ENCODE measurements around the gene ARHGAP42.

ARHGAP42 gene

DNA sequence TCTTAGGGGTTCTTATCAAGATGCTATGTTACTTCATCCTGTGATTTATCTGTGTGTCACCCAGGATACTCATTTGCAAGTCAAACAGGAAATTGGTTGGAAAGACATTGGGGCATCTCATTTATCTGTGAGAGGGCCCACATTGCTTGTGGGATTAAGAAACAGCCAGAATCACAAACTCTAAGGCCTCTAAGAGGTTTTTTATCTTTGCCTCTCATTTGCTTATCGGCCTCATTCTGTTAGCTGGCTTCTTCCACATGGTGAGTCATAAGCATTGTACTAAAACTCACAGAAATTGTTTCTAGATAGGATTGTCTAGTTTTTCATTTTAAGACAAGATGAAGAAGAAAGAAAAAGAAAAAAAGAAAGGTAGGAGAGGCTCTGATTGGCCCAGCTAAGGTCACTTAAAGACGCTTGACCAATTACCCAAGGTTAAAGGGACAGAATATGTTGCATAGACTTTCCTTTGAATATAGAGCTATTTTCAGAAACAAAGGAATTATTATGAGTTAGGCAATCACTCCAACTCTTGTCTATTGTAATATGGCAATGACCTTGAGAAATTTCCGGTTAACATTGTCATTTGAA, 121.9 kb downstream of the ARHGAP42 start:
- DNase-seq, result no peak

GRCh38 chr11:100810146-100810545, 123.1 kb downstream of the ARHGAP42 start:
- no peak for DNase-seq

DNA sequence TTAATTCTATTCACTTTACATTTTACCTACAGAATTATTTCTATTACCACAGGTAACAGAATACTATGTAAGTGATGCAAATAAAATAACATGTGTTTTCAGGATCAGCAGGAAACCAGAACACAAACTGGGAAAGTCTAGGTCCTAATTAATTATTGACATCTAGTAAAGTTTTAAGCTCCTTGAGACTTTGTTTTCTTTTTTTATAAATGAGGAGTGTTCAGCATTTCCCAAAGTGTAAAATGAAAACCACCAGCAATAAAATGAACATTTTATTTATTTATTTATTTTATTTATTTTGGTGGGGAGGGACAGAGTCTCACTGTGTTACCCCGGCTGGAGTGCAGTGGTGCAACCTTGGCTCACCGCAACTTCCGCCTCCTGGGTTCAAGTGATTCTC, 123.6 kb downstream of the ARHGAP42 start:
- DNase-seq, result no peak

DNA sequence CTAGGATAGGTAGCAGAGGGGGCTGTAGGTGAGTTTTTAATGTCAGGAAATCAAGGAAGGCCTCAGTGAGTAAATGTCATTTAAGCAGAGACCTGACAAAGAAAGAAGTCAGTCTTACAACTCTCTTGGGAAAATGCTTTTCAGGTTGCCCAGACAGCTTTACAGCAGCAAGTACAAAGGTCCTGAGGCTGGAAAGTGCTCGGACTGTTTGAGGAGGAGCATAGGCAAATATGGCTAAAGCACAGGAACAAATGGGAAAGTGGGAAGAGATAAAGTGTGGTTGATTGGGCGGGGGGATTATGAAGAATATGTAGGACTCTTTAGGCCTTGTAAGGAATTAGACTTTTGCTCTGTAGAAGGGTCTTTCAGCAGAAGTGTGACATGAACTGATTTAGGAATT, 125.4 kb downstream of the ARHGAP42 start:
- no peak for DNase-seq

DNA sequence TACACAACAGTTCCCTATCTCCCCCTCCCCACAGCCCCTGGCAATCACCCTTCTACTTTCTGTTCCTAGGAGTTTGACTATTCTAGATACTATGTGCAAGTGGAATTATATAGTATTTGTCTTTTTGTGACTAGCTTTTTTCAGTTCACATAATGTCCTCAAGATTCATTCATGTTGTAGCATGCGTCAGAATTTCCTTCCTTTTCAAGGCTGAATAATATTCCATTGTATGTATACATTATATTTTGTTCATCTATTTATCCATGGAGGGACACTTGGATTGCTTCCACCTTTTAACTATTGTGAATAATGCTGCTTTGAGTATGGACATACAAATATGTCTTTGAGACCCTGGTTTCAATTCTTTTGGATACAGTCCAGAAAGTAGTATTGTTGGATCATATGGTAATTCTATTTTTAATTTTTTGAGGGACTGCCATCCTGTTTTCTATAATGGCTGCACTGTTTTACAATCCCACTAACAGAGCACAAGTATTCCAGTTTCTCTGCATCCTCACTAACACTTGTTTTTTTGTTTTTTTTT, 128.8 kb downstream of the ARHGAP42 start:
- no peak for DNase-seq

DNA sequence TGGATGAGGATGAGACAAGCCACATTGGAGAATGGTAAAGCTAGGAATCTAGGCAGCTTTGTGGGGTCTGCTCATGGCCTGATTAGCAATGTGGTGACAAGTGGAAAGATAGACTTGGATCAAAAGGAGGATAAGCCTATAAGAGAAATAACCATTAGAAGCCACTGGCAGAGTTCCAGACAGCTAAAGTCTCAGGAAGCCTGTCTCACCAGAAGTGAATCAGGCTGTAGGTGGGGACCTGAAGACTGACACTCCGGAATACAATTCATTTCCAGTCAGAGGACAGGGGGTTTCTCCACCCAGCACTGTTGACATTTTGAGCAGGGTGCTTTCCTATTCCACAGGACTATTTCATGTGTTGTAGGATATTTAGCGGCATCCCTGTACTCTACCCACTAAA, 129.7 kb downstream of the ARHGAP42 start:
- no peak for DNase-seq

DNA sequence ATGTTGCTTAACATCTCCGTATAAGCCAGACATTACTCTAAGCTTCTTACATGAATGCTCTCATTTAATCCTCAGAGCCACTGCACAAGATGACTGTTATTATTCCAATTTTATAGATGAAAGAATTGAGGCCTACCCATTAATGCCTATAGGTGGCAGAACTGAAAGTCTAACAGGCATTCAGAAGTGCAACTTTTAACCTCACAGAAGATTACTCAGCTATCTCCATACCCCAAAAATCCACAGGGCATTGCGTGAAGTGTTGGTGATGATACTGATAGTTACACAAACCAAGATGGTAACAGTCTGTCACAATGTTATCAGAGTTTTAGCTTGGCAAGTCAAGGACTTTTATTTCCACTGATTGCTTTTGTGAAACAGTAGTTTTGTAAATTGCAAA, 130.5 kb downstream of the ARHGAP42 start:
- no peak for DNase-seq

DNA sequence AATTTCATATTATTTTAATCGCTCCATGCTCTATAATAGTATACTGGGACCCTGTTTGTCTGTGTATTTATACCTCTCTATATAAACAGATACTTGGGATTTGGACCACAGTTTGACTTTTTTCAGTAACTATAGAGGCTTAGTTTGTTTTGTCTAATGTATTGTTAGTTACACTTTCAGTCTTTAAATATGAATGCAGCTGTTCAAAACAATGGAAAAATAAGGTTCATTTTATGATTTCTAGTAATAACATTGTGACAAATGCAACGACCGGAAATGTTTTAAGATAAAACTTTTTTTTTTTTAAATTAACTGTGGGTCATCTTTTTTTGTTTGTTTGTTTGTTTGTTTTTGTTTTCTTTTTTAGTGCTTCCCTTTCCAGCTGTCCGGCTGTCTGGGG, 133.5 kb downstream of the ARHGAP42 start:
- no peak for DNase-seq

DNA sequence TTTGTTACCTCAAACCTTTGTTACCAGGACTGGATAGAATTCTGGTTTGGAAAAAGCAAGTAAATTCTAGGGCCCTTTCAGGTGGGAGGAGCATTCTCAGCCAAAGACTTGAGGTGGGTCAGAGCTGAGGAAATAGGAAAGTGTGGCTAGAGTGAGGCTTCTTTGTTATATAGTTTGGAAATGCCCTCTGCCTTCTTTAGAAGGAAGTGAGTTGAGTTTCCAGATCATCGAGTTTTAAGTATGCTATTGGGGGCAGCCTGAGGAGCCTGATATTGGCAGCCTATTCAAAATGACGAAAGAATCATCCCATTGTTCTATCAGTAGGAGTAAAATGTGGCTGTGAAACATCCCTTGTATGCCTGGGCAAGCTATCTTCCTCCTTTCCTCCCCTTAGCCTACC, 134.1 kb downstream of the ARHGAP42 start:
- DNase-seq, result peak; percentile 29

DNA sequence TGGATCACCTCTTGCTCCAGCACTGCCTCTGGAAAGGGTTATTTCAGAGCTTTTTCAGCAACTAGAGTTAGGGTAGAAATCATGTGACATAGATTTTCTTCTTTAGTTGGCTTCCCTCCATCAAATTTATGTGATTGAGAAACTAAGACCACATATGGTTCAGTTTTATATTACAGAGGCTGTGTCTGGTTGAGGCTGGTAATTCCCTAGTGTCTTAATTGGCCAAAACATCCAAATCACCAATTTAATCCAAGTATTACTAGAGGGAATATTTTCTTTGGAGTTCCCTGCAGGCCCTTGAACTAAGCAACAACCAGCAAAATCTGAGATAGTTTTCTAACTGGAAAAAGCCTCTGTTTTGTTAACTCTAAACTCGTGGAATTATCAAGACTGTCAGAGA, 136.3 kb downstream of the ARHGAP42 start:
- peak; percentile 86 for DNase-seq

DNA sequence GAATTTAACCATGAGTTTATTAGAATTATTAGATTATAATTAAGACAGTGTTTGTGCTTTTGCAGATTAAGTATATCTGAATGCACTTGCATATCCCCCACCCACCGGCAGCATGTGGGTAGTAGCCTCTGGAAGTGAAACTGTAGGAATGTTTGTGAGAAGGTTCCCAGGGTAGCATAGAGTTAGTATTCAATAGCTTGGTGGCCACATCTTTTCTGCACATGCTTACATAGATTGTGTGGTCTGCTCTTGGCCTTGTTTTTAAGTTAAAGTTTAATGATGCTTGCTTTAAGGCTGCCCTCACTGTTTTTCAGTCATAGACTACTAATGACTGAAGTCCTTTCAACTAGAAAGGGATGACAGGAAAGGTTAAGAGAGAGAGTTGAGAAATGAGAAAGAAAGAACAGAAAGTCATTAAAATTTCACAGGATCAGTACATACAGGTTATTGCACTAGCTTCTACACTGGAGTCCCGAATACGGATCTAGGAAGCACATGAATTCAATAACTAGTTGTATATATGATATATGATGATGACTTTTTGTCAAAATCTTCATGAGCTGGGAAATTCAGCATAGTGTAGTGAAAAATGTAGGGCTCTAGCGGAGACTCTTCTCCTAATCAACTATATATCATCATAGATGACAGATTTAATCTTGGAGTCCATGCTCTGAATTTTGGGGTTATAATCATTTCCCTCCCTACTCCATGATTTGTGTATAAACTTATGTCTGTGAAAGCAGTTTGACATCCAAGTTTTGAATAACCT, 137.1 kb downstream of the ARHGAP42 start:
- no peak for DNase-seq

DNA sequence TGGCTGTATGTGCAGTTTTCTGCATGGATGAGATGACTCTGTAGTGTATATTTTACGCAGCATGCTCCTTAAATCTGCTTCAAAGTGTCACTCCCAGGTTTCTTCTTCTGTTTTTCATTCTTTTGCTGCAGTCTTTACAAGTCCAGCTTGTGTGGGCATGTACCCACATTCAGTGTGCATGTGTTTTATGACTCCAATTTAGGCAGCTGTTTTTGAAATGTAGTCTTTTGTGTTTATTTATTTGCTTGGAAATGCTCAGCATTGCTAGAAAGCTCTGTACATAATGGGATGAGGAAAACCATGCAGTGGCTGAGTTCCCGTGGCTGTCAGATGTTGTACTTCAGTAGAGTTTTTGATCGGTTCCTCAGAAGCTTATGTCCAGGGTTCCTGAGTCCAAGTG, 138.5 kb downstream of the ARHGAP42 start:
- peak; percentile 75 for DNase-seq

- peak; percentile 45 for DNase-seq
Observed at GRCh38 chr11:100827934-100828661, 141.0 kb downstream of the ARHGAP42 start.

DNA sequence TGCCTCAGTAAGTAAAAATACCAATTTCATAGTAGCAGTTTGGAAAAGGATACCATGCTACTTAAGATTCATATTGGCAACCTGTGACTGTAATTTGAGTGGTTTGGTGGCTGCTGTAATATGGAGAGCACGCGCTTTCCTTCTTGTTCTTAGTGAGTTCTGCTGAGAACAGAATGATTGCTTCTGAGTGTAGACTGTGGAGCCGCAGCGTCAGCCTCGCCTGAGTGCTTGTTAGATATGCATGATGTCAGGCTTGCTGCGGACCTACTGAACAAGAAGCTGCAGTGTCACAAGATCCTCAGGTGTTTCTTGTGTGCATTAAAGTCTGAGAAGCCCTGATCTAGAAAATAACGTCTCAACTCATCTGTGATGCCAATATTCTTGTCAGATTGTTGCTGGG, 143.2 kb downstream of the ARHGAP42 start:
- DNase-seq, result peak; percentile 48

GRCh38 chr11:100830978-100831732, 144.1 kb downstream of the ARHGAP42 start:
- DNase-seq, result peak; percentile 71

GRCh38 chr11:100831929-100832494, 144.9 kb downstream of the ARHGAP42 start:
- peak; percentile 56 for DNase-seq

- DNase-seq, result no peak
Observed at GRCh38 chr11:100832829-100833228, 145.7 kb downstream of the ARHGAP42 start.

DNA sequence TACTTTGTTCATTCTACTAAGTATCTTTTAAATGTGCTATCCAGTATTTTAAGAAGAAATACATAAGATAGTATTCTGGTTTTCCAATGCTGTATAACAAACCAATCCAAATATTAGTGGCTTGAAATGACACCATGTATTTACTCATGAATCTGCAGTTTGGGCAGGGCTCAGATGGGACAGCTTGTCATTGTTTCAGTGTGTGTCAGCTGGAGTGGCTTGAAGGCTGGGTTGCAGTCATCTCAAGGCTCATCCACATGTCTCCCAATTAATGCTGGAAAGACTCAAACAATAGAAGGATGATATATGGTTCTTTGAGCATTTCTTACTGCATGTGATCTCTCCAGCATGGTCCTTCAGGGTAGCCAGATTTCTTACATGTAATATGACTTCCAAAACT, 146.2 kb downstream of the ARHGAP42 start:
- peak; percentile 25 for DNase-seq

DNA sequence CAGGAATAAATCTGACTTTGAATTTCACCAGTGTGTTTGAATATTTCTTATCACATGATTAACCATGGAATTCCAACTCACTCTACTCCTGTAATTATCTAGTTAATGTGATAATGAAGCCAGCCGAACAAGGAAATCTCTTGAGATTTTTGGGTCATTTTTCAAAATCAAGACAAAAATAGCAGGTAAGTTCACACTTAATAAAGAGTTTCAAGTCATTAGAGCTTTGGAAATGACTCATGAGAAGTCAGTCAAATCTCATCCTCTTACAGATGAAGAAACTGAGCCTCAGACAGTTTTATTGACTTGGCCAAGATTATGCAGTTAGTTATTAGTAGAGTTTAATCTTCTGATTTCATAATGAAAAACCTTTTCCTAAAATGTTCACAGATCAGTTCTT, 148.8 kb downstream of the ARHGAP42 start:
- DNase-seq, result no peak

- DNase-seq, result no peak
Observed at GRCh38 chr11:100837311-100837710, 150.2 kb downstream of the ARHGAP42 start.

DNA sequence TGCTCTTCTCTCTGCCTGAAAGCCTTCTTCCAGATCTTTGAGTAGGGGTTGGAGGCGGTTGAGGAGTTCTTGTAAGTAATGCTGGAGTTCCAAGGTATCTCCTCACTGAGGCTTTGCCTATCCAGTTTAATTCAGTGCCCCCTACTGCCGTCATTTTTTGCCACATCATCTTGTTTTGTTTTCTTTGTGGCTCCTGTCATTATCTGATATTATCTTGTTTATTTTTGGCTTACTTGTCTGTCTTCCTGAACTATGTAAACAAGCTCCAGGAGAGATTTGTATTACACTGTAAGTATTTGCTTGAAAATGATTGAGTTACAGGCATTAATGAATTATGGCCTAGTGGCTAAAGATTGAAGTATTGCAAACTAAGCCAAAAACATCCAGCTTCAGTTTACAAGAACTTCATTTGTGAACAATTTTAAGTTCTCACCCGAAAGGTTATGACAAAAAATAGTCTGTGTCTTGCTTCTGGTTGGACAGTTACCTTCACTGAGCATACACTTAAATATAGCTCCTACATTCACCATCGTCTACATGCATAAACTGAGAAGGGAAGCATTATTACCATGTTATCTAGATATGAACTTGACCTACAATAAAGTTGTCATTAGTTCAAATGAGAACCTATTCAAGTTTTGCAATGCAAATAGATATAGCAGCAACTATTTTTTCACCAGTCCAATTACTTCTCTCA, 154.8 kb downstream of the ARHGAP42 start:
- no peak for DNase-seq

DNA sequence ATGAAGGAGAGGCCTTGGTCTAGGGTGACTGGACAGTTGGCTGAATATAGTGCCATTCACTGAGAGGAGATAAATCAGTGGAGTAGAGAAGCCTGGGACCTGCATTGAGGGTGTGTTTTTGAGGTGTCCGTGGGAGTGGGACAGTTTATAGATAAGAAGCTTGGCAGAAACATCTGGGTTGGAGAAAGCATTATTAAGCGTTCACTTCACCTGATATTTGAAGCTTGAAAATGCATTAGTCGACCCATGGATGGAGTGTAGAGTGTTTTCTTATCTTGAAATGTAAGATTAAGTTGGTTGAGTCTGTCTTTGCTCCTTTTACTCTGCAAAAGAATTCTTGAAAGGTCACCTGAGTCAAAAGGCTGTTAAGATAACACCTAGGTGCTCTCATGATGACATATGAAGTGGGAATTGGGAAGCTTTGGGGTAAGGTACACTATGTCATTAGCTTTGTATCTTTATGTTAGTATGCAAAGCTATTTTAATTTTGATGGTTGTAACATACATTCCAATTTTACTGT, 160.7 kb downstream of the ARHGAP42 start:
- DNase-seq, result no peak

Data from NCI-H446 treated with DMSO at 0.1 percent for 48 hours (cell line).